Activated naive CD4-positive, alpha-beta T cell treated with anti-CD3 and anti-CD28 coated beads, Interleukin-2, amount 10 ng/mL, durations not matched to agents 5 hours and 36 hours (primary cell): ENCODE data around the gene WDR82. TPM values are rescaled to one million over a fixed set of nuclear protein-coding genes. Genes with fewer than 3 reads are reported as not detected.

Experiments
- microRNA-seq: library from miRNA; unstranded; fragments of <30 nt; microRNA quantifications from one replicate; pipeline ENCODE4 v1.2.0, GENCODE V29; 2022; ENCODE audit warnings: borderline microRNAs expressed, borderline replicate concordance
- total RNA-seq, 2 experiments: library from RNA; stranded (reverse); gene quantifications; one replicate each; pipeline ENCODE4 v1.2.3, GENCODE V29; 2021

The WDR82 gene, protein sequence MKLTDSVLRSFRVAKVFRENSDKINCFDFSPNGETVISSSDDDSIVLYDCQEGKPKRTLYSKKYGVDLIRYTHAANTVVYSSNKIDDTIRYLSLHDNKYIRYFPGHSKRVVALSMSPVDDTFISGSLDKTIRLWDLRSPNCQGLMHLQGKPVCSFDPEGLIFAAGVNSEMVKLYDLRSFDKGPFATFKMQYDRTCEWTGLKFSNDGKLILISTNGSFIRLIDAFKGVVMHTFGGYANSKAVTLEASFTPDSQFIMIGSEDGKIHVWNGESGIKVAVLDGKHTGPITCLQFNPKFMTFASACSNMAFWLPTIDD
- 100 to 1,000 TPM; 139 to 141 TPM for total RNA-seq

DNA sequence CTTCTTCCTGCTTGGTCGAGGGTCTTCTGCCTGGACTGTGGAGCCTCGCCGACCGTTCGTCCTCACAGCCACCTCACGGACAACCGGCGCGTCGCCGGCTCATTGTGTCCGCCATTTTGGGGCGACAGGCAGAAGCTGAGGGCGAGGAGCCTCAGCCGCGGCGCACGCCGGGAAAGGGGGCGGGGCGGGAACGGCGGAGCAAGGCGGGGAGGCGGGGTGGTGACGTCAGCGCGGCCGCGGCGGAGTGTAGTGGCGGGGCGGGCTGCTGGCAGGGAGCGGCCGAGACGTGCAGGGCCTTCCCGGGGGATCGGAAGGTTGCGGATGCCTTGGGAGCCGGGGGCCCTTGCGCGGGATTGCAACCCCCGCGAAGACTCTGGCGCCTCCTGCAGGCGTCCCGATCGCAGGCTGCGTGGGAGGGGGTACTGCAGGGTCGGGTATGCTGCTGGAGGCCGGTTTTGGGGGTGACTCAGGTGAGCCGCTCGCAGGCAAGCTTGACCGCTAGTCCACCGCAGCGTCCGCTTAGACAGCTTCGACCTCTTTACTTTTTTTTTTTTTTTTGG lies at the start of gene WDR82:
Gene WDR82 (minus strand): TSS at position 140 of the 560 bp plus-strand sequence. CDS start 288 bp downstream, outside the sequence.

DNA sequence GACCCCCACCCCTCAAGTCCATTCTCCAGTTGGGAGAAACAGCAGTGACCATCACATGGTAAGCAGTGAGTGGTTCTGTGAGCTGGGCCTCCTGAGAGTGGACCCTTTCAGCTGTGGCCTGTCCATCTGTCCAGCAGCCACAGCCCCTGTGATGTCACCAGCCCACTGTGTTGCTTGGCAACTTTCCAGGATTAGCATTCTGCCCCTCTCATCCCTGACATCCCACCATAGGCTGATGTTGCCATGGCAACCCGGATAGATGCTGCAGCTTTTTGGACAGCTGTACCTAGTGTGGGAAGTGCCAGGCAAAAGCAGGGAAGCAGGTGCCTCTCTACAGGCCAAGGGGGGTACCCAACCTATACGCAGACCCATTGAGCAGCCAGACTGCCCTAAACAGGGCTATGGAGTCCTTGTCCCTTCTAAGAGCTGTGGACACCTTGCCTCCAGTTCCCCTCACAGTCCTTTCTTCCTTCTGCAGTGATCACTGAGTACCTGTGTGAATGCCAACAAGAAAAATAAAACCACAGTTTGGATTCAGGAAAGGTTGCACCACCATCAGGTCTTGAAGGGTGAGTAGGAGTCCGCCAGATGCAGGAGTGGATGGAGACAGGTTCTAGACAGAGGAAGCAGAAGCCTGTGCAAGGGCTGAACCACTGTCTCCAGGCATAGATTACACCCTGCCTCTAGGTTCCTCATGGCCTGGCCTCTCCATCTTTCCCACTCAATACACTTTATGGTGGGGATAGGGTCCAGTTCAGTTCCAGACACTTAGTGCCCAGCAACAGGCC lies 37.7 kb upstream of the WDR82 start, which contains the start of gene DNAH1:
Gene DNAH1 (plus strand): TSS at position 343 of the 788 bp plus-strand sequence. CDS start 6,124 bp downstream, outside the sequence.

DNA sequence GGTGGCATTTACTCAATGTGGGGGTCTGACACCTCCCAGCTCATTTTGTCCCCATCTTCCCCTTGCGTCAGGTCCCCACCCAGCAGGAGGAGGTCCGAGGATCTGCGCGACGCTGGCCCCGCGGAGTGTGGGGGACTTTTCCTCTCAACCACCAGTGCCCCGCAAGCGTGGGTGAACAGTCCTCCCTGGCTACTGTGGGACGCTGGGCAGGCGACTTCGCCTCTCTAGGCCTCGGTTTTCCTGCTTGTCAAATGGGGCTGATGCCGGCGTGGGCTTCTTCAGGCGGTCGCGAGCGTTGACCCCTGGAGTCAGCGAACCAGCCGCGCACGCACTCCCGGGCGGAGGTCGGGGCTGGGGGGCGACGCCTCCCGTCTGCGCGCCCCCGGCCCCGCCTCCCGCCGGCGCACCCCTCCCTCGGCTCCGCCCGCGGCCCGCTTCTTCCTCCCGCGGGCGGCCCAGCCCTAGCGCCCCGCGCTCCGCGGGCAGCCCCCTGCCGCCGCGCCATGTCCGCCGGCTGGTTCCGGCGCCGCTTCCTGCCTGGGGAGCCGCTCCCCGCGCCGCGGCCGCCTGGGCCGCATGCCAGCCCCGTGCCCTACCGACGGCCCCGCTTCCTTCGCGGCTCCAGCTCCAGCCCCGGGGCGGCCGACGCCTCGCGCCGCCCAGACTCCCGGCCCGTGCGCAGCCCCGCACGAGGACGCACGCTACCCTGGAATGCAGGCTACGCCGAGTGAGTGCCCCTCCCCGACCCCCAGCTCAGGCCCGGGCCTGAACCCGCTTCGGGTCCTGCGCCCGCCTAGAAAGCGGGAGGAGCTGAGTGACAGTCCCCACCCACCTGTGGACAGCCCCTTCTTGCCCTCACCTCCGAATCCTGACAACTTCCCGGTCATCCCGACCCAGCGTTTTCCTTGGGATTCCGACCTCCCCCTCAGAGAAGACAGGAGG lies 32.9 kb downstream of the WDR82 start, which contains the start of gene PPM1M:
Gene PPM1M (plus strand): TSS at position 438 of the 942 bp plus-strand sequence. CDS start 66 bp downstream, at position 504.

DNA sequence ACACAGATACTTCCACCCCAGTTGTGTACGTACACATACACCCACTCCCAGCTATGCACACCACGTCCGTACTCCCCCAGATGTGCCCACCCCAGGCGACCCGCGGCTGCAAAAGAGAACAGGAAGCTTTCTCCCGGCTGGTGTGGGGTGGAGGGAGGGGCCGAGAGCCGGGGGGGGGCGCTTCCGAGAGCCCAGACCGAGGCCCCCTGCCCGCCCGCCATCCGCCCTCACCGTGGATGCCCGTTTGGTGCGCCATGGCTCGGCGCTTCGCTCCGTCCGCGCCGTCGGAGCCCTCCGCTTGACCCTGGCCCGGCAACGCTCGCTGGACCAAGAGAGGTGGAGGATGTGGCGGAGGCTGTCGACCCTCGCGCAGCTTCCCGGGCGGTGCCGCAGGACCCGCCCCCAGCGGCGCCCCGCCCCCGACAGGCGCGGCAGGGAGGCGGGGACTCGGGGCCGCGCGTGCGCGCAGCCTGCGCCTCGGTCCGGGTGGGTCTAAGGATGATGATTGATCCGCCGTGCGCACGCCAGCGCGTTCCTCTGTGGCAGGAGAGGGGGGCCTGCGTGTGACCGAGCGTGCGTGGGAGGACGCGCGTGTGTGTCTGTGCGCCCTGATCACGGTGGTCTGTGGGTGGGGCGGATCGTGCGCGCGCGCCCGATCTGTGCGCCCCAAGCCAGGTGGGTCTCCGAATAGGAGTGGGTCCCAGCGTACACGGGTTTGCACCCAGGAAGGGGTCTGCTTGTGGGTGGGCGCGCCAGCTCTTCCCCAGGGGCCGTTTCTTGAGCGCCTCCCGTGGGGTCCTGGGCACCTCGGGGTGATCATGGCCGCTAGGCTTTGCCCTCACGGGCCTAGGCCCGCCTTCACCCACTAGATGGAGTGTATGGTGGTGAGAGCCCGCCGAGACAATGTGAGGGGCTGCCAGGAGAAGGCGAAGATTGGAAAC lies 39.4 kb downstream of the WDR82 start, which contains the start of gene TWF2:
Gene TWF2 (minus strand): TSS at position 398 of the 941 bp plus-strand sequence. CDS start 142 bp downstream, at position 256.

DNA sequence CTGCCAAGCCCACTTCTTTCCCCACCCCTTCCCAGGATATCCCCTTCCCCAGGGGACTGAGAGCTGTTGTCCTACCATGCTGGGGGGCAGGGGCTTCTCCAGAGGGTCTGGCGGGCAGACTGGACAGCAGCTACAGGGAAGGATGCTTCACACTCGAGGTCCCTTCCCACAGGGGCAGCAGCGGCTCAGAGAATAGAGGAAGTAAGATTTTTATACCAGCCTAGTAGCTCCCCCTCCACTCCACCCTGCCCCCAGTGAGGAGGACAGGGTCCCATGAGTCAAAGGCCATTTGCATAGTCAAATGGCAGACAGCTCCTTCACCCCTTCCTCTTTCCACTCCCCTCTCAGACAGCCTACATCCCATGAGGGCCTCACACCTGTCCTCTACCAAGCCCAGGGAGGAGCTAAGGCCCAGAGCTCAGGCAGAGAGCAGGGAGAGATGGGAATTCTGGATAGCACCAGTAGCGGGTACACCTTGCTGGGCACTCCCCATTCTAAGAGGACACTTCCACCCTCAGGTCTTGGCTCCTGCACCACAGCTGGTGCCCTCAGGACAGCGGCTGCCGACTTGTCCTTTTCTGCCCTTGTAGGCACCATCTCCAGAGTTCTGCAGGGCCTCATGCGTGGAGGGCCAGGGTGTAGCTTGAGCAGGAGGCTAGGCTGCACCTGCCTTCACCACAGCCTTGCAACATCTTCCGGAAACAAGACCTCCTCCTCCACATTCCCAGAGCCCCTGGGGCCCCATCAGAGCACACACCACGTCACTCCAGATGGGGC lies 52.8 kb downstream of the WDR82 start, which contains the start of gene TLR9:
Gene TLR9 (minus strand): TSS at position 194 of the 777 bp plus-strand sequence. CDS start 116 bp downstream, at position 78.

Small RNA genes lying within 50 kb of the gene (microRNA-seq; reads per million reads assigned to microRNA genes)
- not detected for gene MIR135A1
- gene MIRLET7G: 213,253 reads per million, percentile 100 among the genes with 10 or more reads in this experiment

Other genes with a start within 250 kb of the WDR82 start
- 10 to 100 TPM; 43.2 to 44.0 TPM for gene DUSP7, start 222.1 kb downstream of the WDR82 start, total RNA-seq
- 10 to 100 TPM; 19.1 to 20.2 TPM for gene POC1A, start 124.2 kb downstream of the WDR82 start, total RNA-seq
- 10 to 100 TPM; 43.4 to 45.6 TPM for gene ALAS1, start 80.5 kb downstream of the WDR82 start, total RNA-seq
- gene TLR9, start 53.0 kb downstream of the WDR82 start, total RNA-seq: under 1 TPM; 0.14 to 0.45 TPM
- 100 to 1,000 TPM; 116 to 131 TPM for gene TWF2, start 39.5 kb downstream of the WDR82 start, total RNA-seq
- gene PPM1M, start 32.9 kb downstream of the WDR82 start, total RNA-seq: 100 to 1,000 TPM; 104 to 109 TPM
- gene GLYCTK, start 9.2 kb upstream of the WDR82 start, total RNA-seq: 10 to 100 TPM; 35.3 TPM
- 10 to 100 TPM; 26.3 to 27.1 TPM for gene DNAH1, start 37.7 kb upstream of the WDR82 start, total RNA-seq
- gene BAP1, start 131.4 kb upstream of the WDR82 start, total RNA-seq: 10 to 100 TPM; 87.8 to 90.6 TPM
- gene PHF7, start 132.0 kb upstream of the WDR82 start, total RNA-seq: 10 to 100 TPM; 17.1 to 19.7 TPM
- gene SEMA3G, start 166.5 kb upstream of the WDR82 start, total RNA-seq: not detected
- 1 to 10 TPM; 1.9 to 2.1 TPM for gene TNNC1, start 175.4 kb upstream of the WDR82 start, total RNA-seq
- 10 to 100 TPM; 86.5 to 90.2 TPM for gene NISCH, start 177.0 kb upstream of the WDR82 start, total RNA-seq
- gene STAB1, start 216.7 kb upstream of the WDR82 start, total RNA-seq: not detected